ENCODE results near the gene MGMT. TPM values are rescaled to one million over a fixed set of nuclear protein-coding genes. Genes with fewer than 3 reads are reported as not detected.

Gene MGMT
- total and polyA plus RNA-seq, 2 donors (not counting 3 experiments of a cell fraction or from before 2014, with no cell fraction given), result 15.0 to 15.2 TPM

- Histone ChIP-seq H3K4me1 (ENCODE audit: control insufficient read depth, extremely low read depth, insufficient read depth, low read length) (no peaks in the 10 kb centered on the region), H3K4me2 (ENCODE audit: insufficient read depth, low read length) (no peak overlapping the region), H4K20me1 (replicated peaks; ENCODE audit: control insufficient read depth, extremely low read depth, insufficient read depth, low read length) (no peaks in the 10 kb centered on the region), H3K4me3 (replicated peaks in 1 of 3; ENCODE audit: insufficient read depth in 1 of 3, low read depth in 1 of 3, low read length in 3 of 3) (no peak overlapping the region), H3K27ac (ENCODE audit: insufficient read depth, low read depth, low read length) (no peak overlapping the region), H2AFZ (ENCODE audit: low read depth, low read length) (no peak overlapping the region), H3K27me3 (ENCODE audit: control insufficient read depth in 2 of 2, insufficient read depth in 2 of 2, low read length in 2 of 2) (no peaks in the 10 kb centered on the region), H3K9ac (replicated peaks; ENCODE audit: extremely low read depth, insufficient read depth, low read length) (no peak overlapping the region), H3K79me2 (ENCODE audit: control insufficient read depth, insufficient read depth, low read length) (no peaks in the 10 kb centered on the region), H3K36me3 (ENCODE audit: control insufficient read depth in 2 of 2, extremely low read depth in 1 of 2, insufficient read depth in 2 of 2, low read length in 2 of 2) (no peaks in the 10 kb centered on the region), H3K9me1 (replicated peaks; ENCODE audit: control insufficient read depth, extremely low read depth, insufficient read depth, low read length) (no peaks in the 10 kb centered on the region), H3K9me3 (replicated peaks; ENCODE audit: control insufficient read depth, insufficient read depth, low read length) (no peaks in the 10 kb centered on the region)
- POLR2A ChIA-PET, result no interaction called here
- BruUV-seq (replicated peaks), result no TSS peak
- no peak for TF ChIP-seq POLR2AphosphoS5 (IDR thresholded peaks at IDR 0.05; ENCODE audit: insufficient read depth, low read depth, low read length)
- no peak for TF ChIP-seq EZH2 (IDR thresholded peaks at IDR 0.05; ENCODE audit: borderline replicate concordance, low read depth, low read length, severe bottlenecking)
- no peak for TF ChIP-seq CTCF (IDR thresholded peaks at IDR 0.05; ENCODE audit: extremely low read depth in 1 of 2, insufficient read depth in 1 of 2, low read depth in 1 of 2, low read length in 2 of 2)
- no peak for TF ChIP-seq MAX (IDR thresholded peaks at IDR 0.05; ENCODE audit: insufficient read depth, insufficient read length)
- TF ChIP-seq POLR2A (IDR thresholded peaks at IDR 0.05; ENCODE audit: low read depth, low read length), result no peak
- no peak for TF ChIP-seq MYC (IDR thresholded peaks at IDR 0.05; ENCODE audit: low read depth, low read length)
- TF ChIP-seq FOS (IDR thresholded peaks at IDR 0.05; ENCODE audit: borderline replicate concordance, insufficient read depth, low read length), result no peak
- no peak for TF ChIP-seq JUN (IDR thresholded peaks at IDR 0.05; ENCODE audit: borderline replicate concordance, insufficient read depth, insufficient read length, low read depth)
- no peak for TF ChIP-seq GATA2 (IDR thresholded peaks at IDR 0.05; ENCODE audit: insufficient read depth, insufficient read length, low read depth, low read length)
- FAIRE-seq (no peak), DNase-seq (ENCODE audit: low read depth, low spot score) (no peak)
- dilution Hi-C loops (cut with MboI; ENCODE audit: extremely low pct_ligation_motif_present, low sequenced_read_pairs), result no loop called here
- intact Hi-C loops (cut with micrococcal nuclease), result no loop called here
- CTCF ChIA-PET, result no interaction called here
Observed at GRCh38 chr10:129706523-129706922, 239.5 kb downstream of the MGMT start.
